K562 (cell line): ENCODE measurements around the gene POLG.

Experiments used
- ERF ChIP-seq: fragments of 450-650 bp; formaldehyde crosslinking; IDR thresholded peaks from 2 replicates; pipeline ENCODE4 v1.4.0; 2020; ENCODE audit warnings: mild to moderate bottlenecking, mixed read lengths
- HDAC6 ChIP-seq: IDR thresholded peaks from 2 replicates; pipeline ENCODE4 v1.6.1; 2012; ENCODE audit warnings: low read depth, mild to moderate bottlenecking, control low read depth, inconsistent platforms, low read length, moderate library complexity
- RBM22 ChIP-seq: fragments of 200-400 bp; formaldehyde crosslinking; IDR thresholded peaks from 2 replicates; pipeline ENCODE4 v1.6.1; 2018; ENCODE audit warnings: low read length, low read depth; ENCODE audit not compliant: poor library complexity, severe bottlenecking
- ZNF766 ChIP-seq: fragments of 200-800 bp; sonication (Bioruptor generic); conservative IDR thresholded peaks from 2 replicates; pipeline ENCODE4 v1.6.1; 2016; ENCODE audit warnings: missing genetic modification characterization, missing compliant biosample characterization
- TF ChIP-seq, protein P1 (sequence below): sonication (generic); formaldehyde crosslinking; IDR thresholded peaks from 2 replicates; pipeline ENCODE4 v1.9.0; 2022; ENCODE audit warnings: mild to moderate bottlenecking, missing genetic modification reagents
- TF ChIP-seq, protein P2 (sequence below): sonication (generic); formaldehyde crosslinking; IDR thresholded peaks from 2 replicates; pipeline ENCODE4 v1.8.1; 2022; ENCODE audit warnings: missing genetic modification reagents
- TF ChIP-seq, protein P3 (sequence below), 3 experiments: IDR thresholded peaks in 2 of 3; conservative IDR thresholded peaks in 1 of 3; 2 replicates each; pipeline ENCODE4 v1.5.1; 2011 to 2012; ENCODE audit warnings: low read length in 3 of 3, mild to moderate bottlenecking in 3 of 3, control low read depth in 2 of 3, improper control_type of control experiment in 1 of 3, inconsistent platforms in 1 of 3, low read depth in 1 of 3, mixed read lengths in 1 of 3, moderate library complexity in 1 of 3; ENCODE audit not compliant: insufficient read depth in 2 of 3

DNA sequence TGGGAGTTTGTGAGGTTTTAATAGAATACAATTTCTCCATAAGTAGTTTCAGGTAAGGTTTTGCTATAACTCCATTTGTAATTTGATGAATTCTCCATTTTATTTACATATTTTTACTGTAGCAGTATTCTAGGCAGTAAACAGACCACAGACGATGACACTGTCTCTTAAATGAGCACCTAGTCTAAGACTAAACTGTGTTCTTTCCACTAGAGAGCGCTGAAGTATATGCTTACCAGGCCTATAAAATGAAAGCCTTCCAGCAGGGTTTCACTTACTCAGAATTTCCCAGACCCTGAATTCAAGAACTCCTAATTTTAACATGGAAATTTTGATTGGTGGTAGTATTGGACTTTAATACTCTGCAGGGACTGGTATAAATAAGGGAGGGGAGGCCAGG, 41.6 kb downstream of the POLG start:
- TF ChIP-seq ZNF766 (CRISPR knock-in tag) (no peak), ERF (CRISPR knock-in tag) (no peak), HDAC6 (no peak), RBM22 (no peak)
- TF ChIP-seq, protein P1, sequence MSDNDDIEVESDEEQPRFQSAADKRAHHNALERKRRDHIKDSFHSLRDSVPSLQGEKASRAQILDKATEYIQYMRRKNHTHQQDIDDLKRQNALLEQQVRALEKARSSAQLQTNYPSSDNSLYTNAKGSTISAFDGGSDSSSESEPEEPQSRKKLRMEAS (CRISPR knock-in tag) = no peak
- TF ChIP-seq, protein P2, sequence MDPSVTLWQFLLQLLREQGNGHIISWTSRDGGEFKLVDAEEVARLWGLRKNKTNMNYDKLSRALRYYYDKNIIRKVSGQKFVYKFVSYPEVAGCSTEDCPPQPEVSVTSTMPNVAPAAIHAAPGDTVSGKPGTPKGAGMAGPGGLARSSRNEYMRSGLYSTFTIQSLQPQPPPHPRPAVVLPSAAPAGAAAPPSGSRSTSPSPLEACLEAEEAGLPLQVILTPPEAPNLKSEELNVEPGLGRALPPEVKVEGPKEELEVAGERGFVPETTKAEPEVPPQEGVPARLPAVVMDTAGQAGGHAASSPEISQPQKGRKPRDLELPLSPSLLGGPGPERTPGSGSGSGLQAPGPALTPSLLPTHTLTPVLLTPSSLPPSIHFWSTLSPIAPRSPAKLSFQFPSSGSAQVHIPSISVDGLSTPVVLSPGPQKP (CRISPR knock-in tag) = no peak
- TF ChIP-seq, protein P3, sequence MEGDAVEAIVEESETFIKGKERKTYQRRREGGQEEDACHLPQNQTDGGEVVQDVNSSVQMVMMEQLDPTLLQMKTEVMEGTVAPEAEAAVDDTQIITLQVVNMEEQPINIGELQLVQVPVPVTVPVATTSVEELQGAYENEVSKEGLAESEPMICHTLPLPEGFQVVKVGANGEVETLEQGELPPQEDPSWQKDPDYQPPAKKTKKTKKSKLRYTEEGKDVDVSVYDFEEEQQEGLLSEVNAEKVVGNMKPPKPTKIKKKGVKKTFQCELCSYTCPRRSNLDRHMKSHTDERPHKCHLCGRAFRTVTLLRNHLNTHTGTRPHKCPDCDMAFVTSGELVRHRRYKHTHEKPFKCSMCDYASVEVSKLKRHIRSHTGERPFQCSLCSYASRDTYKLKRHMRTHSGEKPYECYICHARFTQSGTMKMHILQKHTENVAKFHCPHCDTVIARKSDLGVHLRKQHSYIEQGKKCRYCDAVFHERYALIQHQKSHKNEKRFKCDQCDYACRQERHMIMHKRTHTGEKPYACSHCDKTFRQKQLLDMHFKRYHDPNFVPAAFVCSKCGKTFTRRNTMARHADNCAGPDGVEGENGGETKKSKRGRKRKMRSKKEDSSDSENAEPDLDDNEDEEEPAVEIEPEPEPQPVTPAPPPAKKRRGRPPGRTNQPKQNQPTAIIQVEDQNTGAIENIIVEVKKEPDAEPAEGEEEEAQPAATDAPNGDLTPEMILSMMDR (IDR thresholded peaks at IDR 0.05 in 2 of 3, conservative IDR thresholded peaks at IDR 0.05 in 1 of 3; ENCODE audit: insufficient read depth in 2 of 3, low read depth in 1 of 3, low read length in 3 of 3) = peak in 1 of 3 experiments; percentile 21; a peak in 2 of 6 replicates
